OCI-LY1 (cell line): ENCODE measurements around the gene KAT14.

Experiments used
- H2AFZ ChIP-seq: fragments of 200-600 bp; sonication (generic), shearing (Covaris generic); 2 replicates; pipeline ENCODE4 v1.6.0; 2014; ENCODE audit warnings: antibody characterized with exemption, mild to moderate bottlenecking, low read length
- H3F3A ChIP-seq: fragments of 200-600 bp; sonication (generic), shearing (Covaris generic); 2 replicates; pipeline ENCODE4 v1.6.0; 2014; ENCODE audit warnings: mild to moderate bottlenecking, antibody characterized with exemption, low read length, moderate library complexity; ENCODE audit not compliant: insufficient read depth
- H3K27ac ChIP-seq: fragments of 200-600 bp; sonication (generic); 2 replicates; pipeline ENCODE4 v1.5.1; 2014; ENCODE audit warnings: low read length, mixed run types, mild to moderate bottlenecking, low read depth; ENCODE audit not compliant: poor library complexity, severe bottlenecking
- H3K27me3 ChIP-seq: fragments of 200-600 bp; sonication (generic); 2 replicates; pipeline ENCODE4 v1.6.0; 2014; ENCODE audit warnings: antibody characterized with exemption, mild to moderate bottlenecking, low read length, moderate library complexity; ENCODE audit not compliant: insufficient read depth
- H3K36me3 ChIP-seq: fragments of 200-600 bp; sonication (generic); 2 replicates; pipeline ENCODE4 v1.6.1; 2014; ENCODE audit warnings: mild to moderate bottlenecking, antibody characterized with exemption, low read length, moderate library complexity, mixed read lengths; ENCODE audit not compliant: insufficient read depth
- H3K4me1 ChIP-seq: fragments of 200-600 bp; sonication (generic); 2 replicates; pipeline ENCODE4 v1.5.1; 2014; ENCODE audit warnings: mild to moderate bottlenecking, low read length, moderate library complexity; ENCODE audit not compliant: insufficient read depth, severe bottlenecking
- H3K4me2 ChIP-seq: fragments of 200-600 bp; sonication (generic), shearing (Covaris generic); 2 replicates; pipeline ENCODE4 v1.6.1; 2014; ENCODE audit warnings: low read length
- H3K4me3 ChIP-seq: fragments of 200-600 bp; sonication (generic); 2 replicates; pipeline ENCODE4 v1.5.1; 2014; ENCODE audit warnings: low read length, low read depth, mild to moderate bottlenecking, mixed read lengths; ENCODE audit not compliant: poor library complexity, severe bottlenecking
- H3K79me2 ChIP-seq: fragments of 200-600 bp; shearing (Covaris generic); 2 replicates; pipeline ENCODE4 v1.6.1; 2016; ENCODE audit warnings: mixed run types, low read length, mixed read lengths; ENCODE audit not compliant: insufficient read depth
- H3K9ac ChIP-seq: fragments of 200-600 bp; sonication (generic), shearing (Covaris generic); 2 replicates; pipeline ENCODE4 v1.6.1; 2014; ENCODE audit warnings: mild to moderate bottlenecking, low read length, mixed read lengths
- H3K9me2 ChIP-seq: fragments of 200-600 bp; sonication (generic), shearing (Covaris generic); 2 replicates; pipeline ENCODE4 v1.6.1; 2014; ENCODE audit warnings: low read depth, mild to moderate bottlenecking, low read length, mixed read lengths
- H3K9me3 ChIP-seq: fragments of 200-600 bp; shearing (Covaris generic); 2 replicates; pipeline ENCODE4 v1.6.1; 2014; ENCODE audit warnings: low read length, mixed read lengths
- H4K20me1 ChIP-seq: fragments of 200-600 bp; sonication (generic), shearing (Covaris generic); 2 replicates; pipeline ENCODE4 v1.6.0; 2016; ENCODE audit warnings: mild to moderate bottlenecking, low read length; ENCODE audit not compliant: insufficient read depth
- CTCF ChIP-seq: fragments of 200-600 bp; sonication (generic), shearing (Covaris generic); IDR thresholded peaks from 2 replicates; pipeline ENCODE4 v1.5.1; 2017; ENCODE audit warnings: mild to moderate bottlenecking, antibody characterized with exemption, low read length, moderate library complexity, mixed read lengths
- EZH2 ChIP-seq: fragments of 200-600 bp; sonication (generic), shearing (Covaris generic); IDR thresholded peaks from 2 replicates; pipeline ENCODE4 v1.8.0; 2017; ENCODE audit warnings: borderline replicate concordance, mixed run types, mild to moderate bottlenecking, antibody characterized with exemption, low read length, moderate library complexity, mixed read lengths

Gene KAT14

GRCh38 chr20:18090477-18090876 lies 47.2 kb upstream of the KAT14 start:
- Histone ChIP-seq H2AFZ (no peak overlapping the region), H3K4me2 (no peak overlapping the region), H3K4me3 (no peak overlapping the region), H3K27me3 (peaks cover 7% of the 10 kb centered on the region), H3F3A (no peaks in the 10 kb centered on the region), H3K36me3 (no peaks in the 10 kb centered on the region), H3K4me1 (no peaks in the 10 kb centered on the region), H3K9me3 (no peaks in the 10 kb centered on the region), H4K20me1 (no peaks in the 10 kb centered on the region), H3K79me2 (no peaks in the 10 kb centered on the region), H3K27ac (no peak overlapping the region), H3K9me2 (no peaks in the 10 kb centered on the region), H3K9ac (no peak overlapping the region)
- TF ChIP-seq CTCF (no peak), EZH2 (no peak)

- Histone ChIP-seq H2AFZ (no peak overlapping the region), H3K4me2 (no peak overlapping the region), H3K9me2 (no peaks in the 10 kb centered on the region), H3K79me2 (no peaks in the 10 kb centered on the region), H4K20me1 (no peaks in the 10 kb centered on the region), H3K9me3 (no peaks in the 10 kb centered on the region), H3K9ac (no peak overlapping the region), H3F3A (no peaks in the 10 kb centered on the region), H3K4me1 (no peaks in the 10 kb centered on the region), H3K36me3 (no peaks in the 10 kb centered on the region), H3K27me3 (peaks cover 9% of the 10 kb centered on the region), H3K4me3 (no peak overlapping the region), H3K27ac (no peak overlapping the region)
- TF ChIP-seq CTCF (no peak), EZH2 (no peak)
These were observed 46.0 kb upstream of the KAT14 start for GRCh38 chr20:18091623-18092022.

- no peak overlapping the region for H3K4me3 ChIP-seq
- H3K4me1 ChIP-seq = no peaks in the 10 kb centered on the region
- no peaks in the 10 kb centered on the region for H3K9me3 ChIP-seq
- H3K4me2 ChIP-seq = no peak overlapping the region
- H2AFZ ChIP-seq = no peak overlapping the region
- no peaks in the 10 kb centered on the region for H3K36me3 ChIP-seq
- H3F3A ChIP-seq = no peaks in the 10 kb centered on the region
- TF ChIP-seq EZH2 (no peak), CTCF (no peak)
- no peaks in the 10 kb centered on the region for H4K20me1 ChIP-seq
- H3K9ac ChIP-seq = no peak overlapping the region
- no peaks in the 10 kb centered on the region for H3K79me2 ChIP-seq
- H3K27me3 ChIP-seq = peaks cover 9% of the 10 kb centered on the region
- no peaks in the 10 kb centered on the region for H3K9me2 ChIP-seq
- no peak overlapping the region for H3K27ac ChIP-seq
These were observed 44.8 kb upstream of the KAT14 start for GRCh38 chr20:18092890-18093289.
